Glomerular endothelial cell (primary cell): Measurements from ENCODE around the gene STAT3. TPM values are rescaled to one million over a fixed set of nuclear protein-coding genes. Genes with fewer than 3 reads are reported as not detected.
"Not testable (repeated sequence)": the region's sequence is repeated elsewhere in the genome, so short reads cannot be mapped to it uniquely, and the experiment has no call there.

Source experiments
- DNase-seq: peaks from one replicate; pipeline ENCODE4 v3.0.0-alpha.2; 2011; ENCODE audit warnings: low read depth, low spot score; ENCODE audit errors: extremely low read depth
- total RNA-seq: library from RNA; depleted of rRNA; stranded (reverse); fragments of >200 nt; gene quantifications from 2 replicates; pipeline ENCODE4 v1.2.3, GENCODE V29; 2015

STAT3 gene
- total RNA-seq, 1 donor from 2014 or later: 186 TPM

- not testable (repeated sequence) for DNase-seq
Measured at GRCh38 chr17:42317967-42318366, 70.3 kb downstream of the STAT3 start.

GRCh38 chr17:42317266-42317845, 70.9 kb downstream of the STAT3 start:
- no peak for DNase-seq

GRCh38 chr17:42316755-42317154, 71.5 kb downstream of the STAT3 start:
- DNase-seq: no peak

GRCh38 chr17:42315402-42316156, 72.7 kb downstream of the STAT3 start:
- no peak for DNase-seq

GRCh38 chr17:42313773-42314566, 74.3 kb downstream of the STAT3 start:
- DNase-seq: no peak

GRCh38 chr17:42313389-42313772, 74.9 kb downstream of the STAT3 start:
- DNase-seq: no peak

- no peak for DNase-seq
Measured at GRCh38 chr17:42312285-42313130, 75.7 kb downstream of the STAT3 start.

GRCh38 chr17:42312035-42312284, 76.3 kb downstream of the STAT3 start:
- DNase-seq: no peak

- no peak for DNase-seq
Measured at GRCh38 chr17:42311240-42312034, 76.8 kb downstream of the STAT3 start.

GRCh38 chr17:42310787-42311215, 77.4 kb downstream of the STAT3 start:
- DNase-seq: no peak

- no peak for DNase-seq
Measured at GRCh38 chr17:42309986-42310786, 78.1 kb downstream of the STAT3 start.

- no peak for DNase-seq
Measured at GRCh38 chr17:42309142-42309541, 79.1 kb downstream of the STAT3 start.

- no peak for DNase-seq
Measured at GRCh38 chr17:42308446-42308845, 79.8 kb downstream of the STAT3 start.

GRCh38 chr17:42307362-42307927, 80.8 kb downstream of the STAT3 start:
- DNase-seq: no peak

GRCh38 chr17:42306385-42306667, 81.9 kb downstream of the STAT3 start:
- no peak for DNase-seq

GRCh38 chr17:42305543-42306384, 82.5 kb downstream of the STAT3 start:
- no peak for DNase-seq

GRCh38 chr17:42305031-42305330, 83.3 kb downstream of the STAT3 start:
- DNase-seq: not testable (repeated sequence)

- no peak for DNase-seq
Measured at GRCh38 chr17:42304187-42305030, 83.8 kb downstream of the STAT3 start.
